ENCODE measurements around the gene ZNF888. TPM values are rescaled to one million over a fixed set of nuclear protein-coding genes. Genes with fewer than 3 reads are reported as not detected.
A peak's percentile ranks its signal among the peaks of the same experiment; 100 is the strongest.

ZNF888 gene
- total and polyA plus RNA-seq, 9 of the 15 experiments (the other 6 are each of a cell fraction or from before 2014, with no cell fraction given) = 1.6 to 13.3 (median 9.9) TPM

DNA sequence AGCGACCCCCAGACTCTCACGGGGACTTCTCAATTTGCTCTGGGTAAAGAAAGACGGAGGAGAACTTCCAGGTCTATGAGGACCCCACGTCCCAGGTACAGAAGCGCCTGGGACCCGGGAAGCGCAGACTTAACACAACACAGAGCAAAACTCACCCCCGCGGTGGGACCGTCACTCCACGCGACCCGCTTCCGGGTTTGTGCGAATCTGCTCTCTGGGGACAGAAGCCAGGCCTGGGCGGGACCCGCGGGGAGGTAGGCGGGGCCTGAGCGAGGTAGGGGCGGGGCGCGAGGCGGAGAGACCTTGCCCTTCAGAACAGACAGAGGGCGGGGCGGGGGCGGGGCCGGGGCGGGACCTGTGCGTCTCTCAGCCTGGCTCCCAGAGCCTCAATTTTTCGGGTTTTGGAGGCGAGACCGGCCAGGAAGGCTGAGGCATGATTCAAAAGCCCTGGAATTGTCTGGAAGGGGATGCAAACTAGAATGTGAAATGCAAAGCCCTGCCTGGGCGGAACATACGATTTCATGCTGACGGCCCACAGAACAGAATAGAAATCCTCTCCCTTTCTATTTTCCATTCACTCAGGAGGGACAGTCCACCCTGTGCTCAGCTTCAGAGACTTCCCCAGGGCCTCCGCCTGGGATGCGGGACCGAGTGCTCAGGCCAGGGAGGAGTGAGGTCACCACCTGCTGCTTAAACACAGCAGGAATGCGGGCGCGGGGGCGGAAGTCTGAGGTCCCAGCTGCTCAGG, 19.3 kb upstream of the ZNF888 start (continued):
- no peak for TF ChIP-seq NBN (IDR thresholded peaks at IDR 0.05; ENCODE audit: low read depth)
- no peak for TF ChIP-seq ZNF445 (CRISPR knock-in tag; IDR thresholded peaks at IDR 0.05; ENCODE audit: low read depth)
- no peak for TF ChIP-seq ZNF124 (CRISPR knock-in tag; IDR thresholded peaks at IDR 0.05)
- TF ChIP-seq ZSCAN32 (CRISPR knock-in tag; IDR thresholded peaks at IDR 0.05) = no peak
- no peak for TF ChIP-seq PHF21A (IDR thresholded peaks at IDR 0.05; ENCODE audit: borderline replicate concordance, low read depth)
- TF ChIP-seq MTF1 (CRISPR knock-in tag; IDR thresholded peaks at IDR 0.05; ENCODE audit: borderline replicate concordance) = no peak
- no peak for TF ChIP-seq ADNP (tag; IDR thresholded peaks at IDR 0.05)
- no peak for TF ChIP-seq CSDE1 (IDR thresholded peaks at IDR 0.05)
- no peak for TF ChIP-seq ARID2 (IDR thresholded peaks at IDR 0.05)
- TF ChIP-seq, protein P1, sequence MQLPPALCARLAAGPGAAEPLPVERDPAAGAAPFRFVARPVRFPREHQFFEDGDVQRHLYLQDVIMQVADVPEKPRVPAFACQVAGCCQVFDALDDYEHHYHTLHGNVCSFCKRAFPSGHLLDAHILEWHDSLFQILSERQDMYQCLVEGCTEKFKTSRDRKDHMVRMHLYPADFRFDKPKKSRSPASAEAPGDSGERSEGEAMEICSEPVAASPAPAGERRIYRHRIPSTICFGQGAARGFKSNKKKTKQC (CRISPR knock-in tag; IDR thresholded peaks at IDR 0.05) = no peak
- TF ChIP-seq, protein P2, sequence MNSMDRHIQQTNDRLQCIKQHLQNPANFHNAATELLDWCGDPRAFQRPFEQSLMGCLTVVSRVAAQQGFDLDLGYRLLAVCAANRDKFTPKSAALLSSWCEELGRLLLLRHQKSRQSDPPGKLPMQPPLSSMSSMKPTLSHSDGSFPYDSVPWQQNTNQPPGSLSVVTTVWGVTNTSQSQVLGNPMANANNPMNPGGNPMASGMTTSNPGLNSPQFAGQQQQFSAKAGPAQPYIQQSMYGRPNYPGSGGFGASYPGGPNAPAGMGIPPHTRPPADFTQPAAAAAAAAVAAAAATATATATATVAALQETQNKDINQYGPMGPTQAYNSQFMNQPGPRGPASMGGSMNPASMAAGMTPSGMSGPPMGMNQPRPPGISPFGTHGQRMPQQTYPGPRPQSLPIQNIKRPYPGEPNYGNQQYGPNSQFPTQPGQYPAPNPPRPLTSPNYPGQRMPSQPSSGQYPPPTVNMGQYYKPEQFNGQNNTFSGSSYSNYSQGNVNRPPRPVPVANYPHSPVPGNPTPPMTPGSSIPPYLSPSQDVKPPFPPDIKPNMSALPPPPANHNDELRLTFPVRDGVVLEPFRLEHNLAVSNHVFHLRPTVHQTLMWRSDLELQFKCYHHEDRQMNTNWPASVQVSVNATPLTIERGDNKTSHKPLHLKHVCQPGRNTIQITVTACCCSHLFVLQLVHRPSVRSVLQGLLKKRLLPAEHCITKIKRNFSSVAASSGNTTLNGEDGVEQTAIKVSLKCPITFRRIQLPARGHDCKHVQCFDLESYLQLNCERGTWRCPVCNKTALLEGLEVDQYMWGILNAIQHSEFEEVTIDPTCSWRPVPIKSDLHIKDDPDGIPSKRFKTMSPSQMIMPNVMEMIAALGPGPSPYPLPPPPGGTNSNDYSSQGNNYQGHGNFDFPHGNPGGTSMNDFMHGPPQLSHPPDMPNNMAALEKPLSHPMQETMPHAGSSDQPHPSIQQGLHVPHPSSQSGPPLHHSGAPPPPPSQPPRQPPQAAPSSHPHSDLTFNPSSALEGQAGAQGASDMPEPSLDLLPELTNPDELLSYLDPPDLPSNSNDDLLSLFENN (IDR thresholded peaks at IDR 0.05; ENCODE audit: low read depth in 2 of 2, low read length in 2 of 2) = no peak
- no peak for TF ChIP-seq FOXP1 (CRISPR knock-in tag; IDR thresholded peaks at IDR 0.05)
- TF ChIP-seq, protein P3, sequence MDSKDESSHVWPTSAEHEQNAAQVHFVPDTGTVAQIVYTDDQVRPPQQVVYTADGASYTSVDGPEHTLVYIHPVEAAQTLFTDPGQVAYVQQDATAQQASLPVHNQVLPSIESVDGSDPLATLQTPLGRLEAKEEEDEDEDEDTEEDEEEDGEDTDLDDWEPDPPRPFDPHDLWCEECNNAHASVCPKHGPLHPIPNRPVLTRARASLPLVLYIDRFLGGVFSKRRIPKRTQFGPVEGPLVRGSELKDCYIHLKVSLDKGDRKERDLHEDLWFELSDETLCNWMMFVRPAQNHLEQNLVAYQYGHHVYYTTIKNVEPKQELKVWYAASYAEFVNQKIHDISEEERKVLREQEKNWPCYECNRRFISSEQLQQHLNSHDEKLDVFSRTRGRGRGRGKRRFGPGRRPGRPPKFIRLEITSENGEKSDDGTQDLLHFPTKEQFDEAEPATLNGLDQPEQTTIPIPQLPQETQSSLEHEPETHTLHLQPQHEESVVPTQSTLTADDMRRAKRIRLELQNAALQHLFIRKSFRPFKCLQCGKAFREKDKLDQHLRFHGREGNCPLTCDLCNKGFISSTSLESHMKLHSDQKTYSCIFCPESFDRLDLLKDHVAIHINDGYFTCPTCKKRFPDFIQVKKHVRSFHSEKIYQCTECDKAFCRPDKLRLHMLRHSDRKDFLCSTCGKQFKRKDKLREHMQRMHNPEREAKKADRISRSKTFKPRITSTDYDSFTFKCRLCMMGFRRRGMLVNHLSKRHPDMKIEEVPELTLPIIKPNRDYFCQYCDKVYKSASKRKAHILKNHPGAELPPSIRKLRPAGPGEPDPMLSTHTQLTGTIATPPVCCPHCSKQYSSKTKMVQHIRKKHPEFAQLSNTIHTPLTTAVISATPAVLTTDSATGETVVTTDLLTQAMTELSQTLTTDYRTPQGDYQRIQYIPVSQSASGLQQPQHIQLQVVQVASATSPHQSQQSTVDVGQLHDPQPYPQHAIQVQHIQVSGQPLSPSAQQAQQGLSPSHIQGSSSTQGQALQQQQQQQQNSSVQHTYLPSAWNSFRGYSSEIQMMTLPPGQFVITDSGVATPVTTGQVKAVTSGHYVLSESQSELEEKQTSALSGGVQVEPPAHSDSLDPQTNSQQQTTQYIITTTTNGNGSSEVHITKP (IDR thresholded peaks at IDR 0.05; ENCODE audit: partially characterized antibody) = peak; percentile 40
- peak in 1 of 2 experiments; percentile 41; a peak in 2 of 4 replicates for TF ChIP-seq RCOR1 (IDR thresholded peaks at IDR 0.05; ENCODE audit: borderline replicate concordance in 1 of 2, low read depth in 2 of 2, low read length in 2 of 2)
- TF ChIP-seq, protein P4, sequence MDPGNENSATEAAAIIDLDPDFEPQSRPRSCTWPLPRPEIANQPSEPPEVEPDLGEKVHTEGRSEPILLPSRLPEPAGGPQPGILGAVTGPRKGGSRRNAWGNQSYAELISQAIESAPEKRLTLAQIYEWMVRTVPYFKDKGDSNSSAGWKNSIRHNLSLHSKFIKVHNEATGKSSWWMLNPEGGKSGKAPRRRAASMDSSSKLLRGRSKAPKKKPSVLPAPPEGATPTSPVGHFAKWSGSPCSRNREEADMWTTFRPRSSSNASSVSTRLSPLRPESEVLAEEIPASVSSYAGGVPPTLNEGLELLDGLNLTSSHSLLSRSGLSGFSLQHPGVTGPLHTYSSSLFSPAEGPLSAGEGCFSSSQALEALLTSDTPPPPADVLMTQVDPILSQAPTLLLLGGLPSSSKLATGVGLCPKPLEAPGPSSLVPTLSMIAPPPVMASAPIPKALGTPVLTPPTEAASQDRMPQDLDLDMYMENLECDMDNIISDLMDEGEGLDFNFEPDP (CRISPR knock-in tag; IDR thresholded peaks at IDR 0.05) = no peak
- TF ChIP-seq GATAD2B (IDR thresholded peaks at IDR 0.05; ENCODE audit: borderline replicate concordance) = peak; percentile 63; the same call in 1 of the 2 replicates
- no peak for TF ChIP-seq HDAC2 (IDR thresholded peaks at IDR 0.05)
- peak; percentile 85 for TF ChIP-seq CTBP1 (IDR thresholded peaks at IDR 0.05; ENCODE audit: borderline replicate concordance)
- TF ChIP-seq KLF10 (CRISPR knock-in tag; IDR thresholded peaks at IDR 0.05) = no peak
